ENCODE measurements around the gene DOK4. TPM values are rescaled to one million over a fixed set of nuclear protein-coding genes. Genes with fewer than 3 reads are reported as not detected.

Gene DOK4
- total and polyA plus RNA-seq, 2 of the 8 experiments (the other 6 are each of a cell fraction or from before 2014, with no cell fraction given), result 24.0 to 28.9 TPM

GRCh38 chr16:57479976-57480753 is 6.1 kb downstream of the DOK4 start:
- Histone ChIP-seq H2BK12ac (ENCODE audit: low read depth, low read length) (peak overlapping the region; percentile 50; the same call in 1 of the 2 replicates), H3K14ac (ENCODE audit: insufficient read length) (no peak overlapping the region), H3K36me3 (ENCODE audit: control insufficient read depth in 2 of 4, insufficient read depth in 4 of 4, low read length in 3 of 4) (no peaks in the 10 kb centered on the region), H3K4me3 (ENCODE audit: extremely low read depth in 1 of 4, insufficient read depth in 2 of 4, low read depth in 3 of 4, low read length in 4 of 4) (peak overlapping the region; percentile 40 to 57 (median 50); a peak in 5 of 8 replicates), H3K27me3 (replicated peaks in 1 of 4; ENCODE audit: control insufficient read depth in 3 of 4, extremely low read depth in 1 of 4, insufficient read depth in 3 of 4, low read length in 3 of 4) (peaks cover 0 to 6% (median 1%) of the 10 kb centered on the region in 4 experiments; a peak in 4 of 7 replicates), H3K23ac (ENCODE audit: insufficient read length) (no peak overlapping the region), H4K91ac (replicated peaks; ENCODE audit: insufficient read length, low read length) (peak overlapping the region; percentile 54), H3K56ac (replicated peaks; ENCODE audit: insufficient read length, low read depth, low read length) (no peak overlapping the region), H3K4me1 (replicated peaks in 1 of 4; ENCODE audit: control insufficient read depth in 3 of 4, insufficient read depth in 4 of 4, low read length in 3 of 4) (peaks cover 5 to 41% (median 30%) of the 10 kb centered on the region in 4 experiments), H3K4ac (replicated peaks; ENCODE audit: insufficient read length, low read depth, low read length) (no peak overlapping the region), H2AK5ac (ENCODE audit: low read depth, low read length) (peak overlapping the region; percentile 53; the same call in 1 of the 2 replicates), H2BK20ac (ENCODE audit: low read length) (peak overlapping the region; percentile 86; the same call in 1 of the 2 replicates), H4K8ac (ENCODE audit: extremely low read depth, insufficient read depth, low read length) (0 out of 2 replicates have a peak overlapping the region, but pooled peaks have one; percentile 69), H2BK120ac (replicated peaks; ENCODE audit: low read depth, low read length) (no peak overlapping the region), H3K79me2 (ENCODE audit: control insufficient read depth in 1 of 2, insufficient read depth in 2 of 2, low read length in 2 of 2) (no peaks in the 10 kb centered on the region), H4K20me1 (replicated peaks in 1 of 2; ENCODE audit: control insufficient read depth in 1 of 2, insufficient read depth in 2 of 2, low read length in 2 of 2) (peaks cover 1 to 2% of the 10 kb centered on the region in 2 experiments), H2AFZ (ENCODE audit: low read length) (no peak overlapping the region), H3K9me3 (ENCODE audit: insufficient read depth in 2 of 2, low read depth in 1 of 2, low read length in 1 of 2) (no peaks in the 10 kb centered on the region), H4K5ac (ENCODE audit: insufficient read length, low read depth, low read length) (no peak overlapping the region), H3K23me2 (ENCODE audit: low read depth, low read length) (peaks cover 8% of the 10 kb centered on the region; the same call in 1 of the 2 replicates), H3K4me2 (ENCODE audit: insufficient read depth in 1 of 2, low read depth in 2 of 2, low read length in 2 of 2) (peak overlapping the region; percentile 59 to 69), H3K9ac (replicated peaks in 1 of 4; ENCODE audit: extremely low read depth in 1 of 4, low read depth in 3 of 4, low read length in 3 of 4) (no peak overlapping the region), H3K27ac (ENCODE audit: low read depth, low read length) (no peak overlapping the region), H3K18ac (ENCODE audit: extremely low read depth, low read length) (peak overlapping the region; percentile 62), H2BK5ac (ENCODE audit: low read depth, low read length) (peak overlapping the region; percentile 66; the same call in 1 of the 2 replicates), H2BK15ac (ENCODE audit: low read length) (peak overlapping the region; percentile 92; the same call in 1 of the 2 replicates), H3K79me1 (ENCODE audit: low read depth, low read length) (0 out of 2 replicates have a peak, but pooled peaks cover 3% of the 10 kb centered on the region)
- FAIRE-seq (no peak), DNase-seq (ENCODE audit: low read depth in 1 of 2, low spot score in 2 of 2) (peak in 1 of 2 experiments; percentile 83)
- TF ChIP-seq SIN3A (conservative IDR thresholded peaks at IDR 0.05 in 1 of 2, IDR thresholded peaks at IDR 0.05 in 1 of 2; ENCODE audit: low read depth in 1 of 2, low read length in 2 of 2) (no peak), CTCF (IDR thresholded peaks at IDR 0.05; ENCODE audit: control extremely low read depth in 1 of 3, insufficient read depth in 1 of 3, low read depth in 1 of 3, low read length in 3 of 3) (no peak), BACH1 (IDR thresholded peaks at IDR 0.05; ENCODE audit: low read length) (no peak), ATF3 (IDR thresholded peaks at IDR 0.05; ENCODE audit: insufficient read depth, low read depth, low read length) (no peak), EP300 (IDR thresholded peaks at IDR 0.05; ENCODE audit: borderline replicate concordance in 1 of 2, low read depth in 2 of 2, low read length in 2 of 2) (no peak), BCL11A (IDR thresholded peaks at IDR 0.05; ENCODE audit: low read depth in 2 of 2, low read length in 2 of 2) (no peak), CEBPB (IDR thresholded peaks at IDR 0.05; ENCODE audit: low read depth, low read length) (no peak)
- WGBS, 2 experiments (ENCODE audit: extremely low coverage in 1 of 2, insufficient coverage in 1 of 2, insufficient read length in 1 of 2, insufficient replicate concordance in 2 of 2, low coverage in 1 of 2, low lambda C conversion rate in 2 of 2, missing lambda C conversion rate in 1 of 2), result 48% methylated on average over 14 of the region's 15 CpGs; no CpG with 5 or more reads in 1 of the 2 experiments
- ChIA-PET CTCF (ENCODE audit: partially characterized antibody) (interaction anchor here (0.7 to 15.0 kb wide), 8 partner anchors 9 to 96 kb away, joined by 3 to 210 read pairs (median 6); partner anchors contain the start of gene POLR2C), POLR2A (ENCODE audit: partially characterized antibody) (interaction anchor here (0.5 to 10.3 kb wide), 9 partner anchors 8 to 55 kb away, joined by 3 to 67 read pairs (median 4); partner anchors contain the start of gene POLR2C)

All from H1 (cell line).